Measurements from ENCODE around the gene ZNF365.
"Not testable (repeated sequence)": the region's sequence is repeated elsewhere in the genome, so short reads cannot be mapped to it uniquely, and the experiment has no call there.

ZNF365 gene, protein sequence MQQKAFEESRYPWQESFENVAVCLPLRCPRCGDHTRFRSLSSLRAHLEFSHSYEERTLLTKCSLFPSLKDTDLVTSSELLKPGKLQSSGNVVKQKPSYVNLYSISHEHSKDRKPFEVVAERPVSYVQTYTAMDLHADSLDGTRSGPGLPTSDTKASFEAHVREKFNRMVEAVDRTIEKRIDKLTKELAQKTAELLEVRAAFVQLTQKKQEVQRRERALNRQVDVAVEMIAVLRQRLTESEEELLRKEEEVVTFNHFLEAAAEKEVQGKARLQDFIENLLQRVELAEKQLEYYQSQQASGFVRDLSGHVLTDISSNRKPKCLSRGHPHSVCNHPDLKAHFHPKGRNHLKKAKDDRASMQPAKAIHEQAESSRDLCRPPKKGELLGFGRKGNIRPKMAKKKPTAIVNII

DNA sequence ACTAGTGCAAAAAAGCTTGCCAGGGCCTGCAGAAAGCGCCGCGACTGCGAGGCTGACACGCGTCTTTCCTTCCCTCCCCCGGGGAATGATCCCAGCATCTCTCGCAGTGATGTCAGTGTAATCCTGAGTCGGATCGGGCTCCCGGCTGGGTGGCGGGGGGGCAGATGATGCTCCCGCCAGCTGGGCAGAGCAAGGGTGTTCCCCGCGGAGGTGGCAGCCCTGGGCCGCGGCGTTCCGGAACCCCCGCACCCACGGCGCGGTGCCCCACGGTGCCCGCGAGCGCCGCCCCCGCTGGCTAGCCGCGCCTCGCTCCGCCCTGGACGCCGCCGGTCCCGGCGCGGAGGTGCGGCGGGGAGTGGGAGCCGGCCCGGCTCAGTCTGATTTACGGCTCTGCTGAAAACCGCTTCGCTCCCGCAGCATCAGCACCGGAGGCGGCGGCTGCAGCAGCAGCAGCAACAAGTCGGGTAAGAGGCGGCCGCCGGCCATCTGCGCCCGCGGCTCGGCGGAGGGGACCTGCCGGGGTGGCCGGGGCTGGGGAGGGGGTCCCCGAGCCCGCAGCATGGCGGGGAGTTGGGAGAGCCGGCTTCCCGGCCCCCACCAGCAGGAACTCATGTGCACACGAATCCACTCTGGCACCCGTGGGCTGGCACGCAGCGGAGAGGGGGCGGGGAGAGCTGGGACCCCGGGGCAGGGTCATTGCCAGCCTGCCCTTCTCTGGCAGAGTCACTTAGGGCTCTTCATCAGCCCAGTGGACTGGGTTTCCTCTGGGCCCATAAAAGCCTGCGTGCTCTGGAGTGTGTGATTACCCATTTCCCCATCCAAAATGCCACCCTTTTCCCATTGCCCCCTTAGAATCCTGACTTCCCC lies at the start of gene ZNF365:
TSS of gene ZNF365 (plus strand) at position 375 of the 867 bp plus-strand sequence. CDS start 1,825 bp downstream, outside the sequence.
- no peak for DNase-seq

DNA sequence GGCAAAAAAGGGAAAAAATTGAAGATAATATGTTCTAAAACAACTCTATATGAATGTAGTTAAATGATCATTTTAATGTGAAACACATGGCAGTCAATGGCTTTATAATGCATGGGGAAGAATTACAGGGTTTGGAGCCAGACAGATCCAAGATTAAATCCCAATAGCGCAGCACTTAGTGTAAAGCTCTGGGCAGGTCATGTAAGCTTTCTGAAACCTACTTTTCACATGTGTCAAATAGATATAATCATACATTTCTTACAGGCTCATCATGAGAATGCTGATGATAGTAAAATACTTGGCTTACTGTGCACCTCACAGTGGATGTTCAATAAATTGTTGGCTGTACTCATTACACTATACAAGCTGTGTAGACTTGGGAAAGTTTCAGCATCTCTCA lies 48.0 kb upstream of the ZNF365 start:
- DNase-seq: no peak

DNA sequence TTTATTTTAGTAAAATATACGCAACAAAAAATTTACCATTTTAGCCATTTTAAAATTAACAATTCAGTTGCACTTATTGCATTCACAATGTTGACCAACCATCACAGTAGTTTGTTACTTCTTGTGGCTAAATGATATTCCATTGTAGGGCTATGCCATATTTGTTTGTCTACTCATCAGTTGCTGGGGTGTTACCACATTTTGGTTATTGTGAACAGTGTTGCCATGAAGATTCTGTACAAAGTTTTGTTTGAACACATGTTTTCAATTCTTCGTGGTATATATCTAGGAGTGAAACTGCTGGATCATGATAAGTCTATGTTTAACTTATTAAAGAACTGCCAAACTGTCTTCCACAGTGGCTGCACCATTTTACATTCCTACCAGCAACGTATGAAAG lies 46.3 kb upstream of the ZNF365 start:
- no peak for DNase-seq

DNA sequence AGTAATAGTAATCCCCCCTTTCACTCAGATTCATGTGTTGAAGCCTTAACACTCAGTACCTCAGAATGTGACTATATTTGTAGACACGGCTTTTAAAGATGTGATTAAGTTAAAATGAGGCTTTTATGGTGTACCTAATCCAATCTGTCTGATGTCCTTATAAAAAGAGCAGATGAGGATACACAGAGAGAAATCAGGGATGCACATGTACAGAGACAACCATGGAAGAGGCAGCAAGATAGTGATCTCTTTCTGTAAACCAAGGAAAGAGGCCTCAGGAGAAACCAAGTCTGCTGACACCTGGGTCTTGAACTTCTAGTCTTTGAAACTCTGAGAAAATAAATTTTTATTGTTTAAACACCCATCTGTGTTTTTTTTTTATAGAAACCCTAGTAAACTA lies 44.0 kb upstream of the ZNF365 start:
- DNase-seq: no peak

DNA sequence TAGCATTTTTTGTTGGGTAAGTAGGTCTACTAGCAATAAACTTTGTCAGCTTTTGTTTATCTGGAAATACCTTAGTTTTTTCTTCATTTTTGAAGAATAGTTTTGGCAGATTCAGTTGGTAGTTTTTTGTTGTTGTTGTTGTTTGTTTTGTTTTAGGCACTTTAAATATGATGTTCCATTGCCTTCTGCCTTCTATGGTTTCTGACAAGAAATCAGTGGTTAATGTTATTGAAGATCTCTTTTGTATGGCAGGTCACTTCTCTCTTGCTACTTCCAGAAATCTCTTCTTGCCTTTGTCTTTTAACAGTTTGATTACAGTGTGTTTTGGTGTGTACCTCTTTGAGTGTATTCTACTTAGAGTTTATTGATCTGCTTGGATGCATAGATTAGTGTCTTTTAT lies 41.8 kb upstream of the ZNF365 start:
- DNase-seq: no peak

DNA sequence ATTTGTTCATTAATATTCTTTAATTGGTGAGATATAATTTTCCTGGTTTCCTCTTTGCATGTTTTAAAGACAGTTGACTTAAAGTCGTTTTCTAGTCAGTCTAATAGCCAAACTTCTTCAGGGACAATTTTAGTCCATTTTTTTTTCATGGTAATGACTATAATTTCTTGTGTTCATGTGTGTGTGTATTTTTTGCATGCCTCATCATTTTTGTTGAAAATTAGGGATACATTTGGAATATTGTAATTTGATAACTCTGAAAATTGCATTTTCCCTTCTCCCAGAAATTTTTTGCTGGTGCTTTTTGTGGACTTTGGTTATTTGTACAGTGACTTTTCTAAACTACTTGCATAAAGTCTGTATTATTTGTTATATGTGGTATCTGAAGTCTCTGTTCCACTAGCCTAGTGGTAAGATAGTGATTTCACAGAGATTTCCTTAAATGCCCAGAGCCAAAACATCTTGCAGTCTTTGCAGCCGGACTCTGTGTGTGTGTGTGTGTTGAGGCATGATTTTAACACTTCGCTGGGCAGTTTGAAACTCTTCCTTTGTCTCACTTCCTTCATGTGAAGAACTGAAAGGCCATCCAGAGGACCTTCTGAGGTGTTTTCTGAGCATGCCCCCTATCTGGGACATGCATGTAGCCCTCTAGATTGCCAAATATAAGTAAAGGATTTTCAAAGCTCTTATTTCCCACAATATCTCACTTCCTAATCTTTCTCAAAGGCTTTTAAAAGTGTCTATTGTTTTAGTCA lies 40.9 kb upstream of the ZNF365 start:
- DNase-seq: no peak

DNA sequence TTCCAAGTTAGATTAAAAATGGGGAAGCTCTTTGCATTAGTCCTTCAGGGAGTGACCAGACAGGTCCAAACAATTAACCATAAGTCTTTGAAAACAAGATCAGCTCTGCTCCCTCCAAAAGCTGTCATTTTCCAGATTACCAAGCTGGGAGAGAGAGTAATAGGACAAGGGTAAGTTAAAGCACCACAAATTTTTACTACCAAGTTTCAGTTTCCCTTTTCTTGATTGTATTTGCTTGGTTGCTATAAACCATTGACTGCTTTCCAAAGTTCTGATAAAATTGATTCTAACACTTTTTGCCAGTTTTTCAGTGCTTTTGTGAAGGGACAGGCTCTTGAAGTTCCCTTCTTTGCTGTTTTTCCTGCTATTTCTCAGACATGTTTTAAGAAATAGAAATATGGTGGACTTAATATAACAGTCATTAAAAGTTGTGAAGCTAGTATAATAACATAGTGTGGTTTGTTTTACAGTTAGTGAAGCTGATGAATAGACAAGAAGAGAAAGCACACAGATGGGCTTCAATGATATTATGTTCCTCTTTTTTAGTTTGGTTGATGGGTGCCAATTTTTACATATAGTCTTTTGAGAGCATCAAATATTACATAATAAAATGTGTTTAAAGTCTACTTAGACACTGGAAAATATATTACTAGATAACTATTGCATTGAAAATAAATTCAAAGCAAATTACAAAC lies 40.0 kb upstream of the ZNF365 start:
- DNase-seq: no peak

DNA sequence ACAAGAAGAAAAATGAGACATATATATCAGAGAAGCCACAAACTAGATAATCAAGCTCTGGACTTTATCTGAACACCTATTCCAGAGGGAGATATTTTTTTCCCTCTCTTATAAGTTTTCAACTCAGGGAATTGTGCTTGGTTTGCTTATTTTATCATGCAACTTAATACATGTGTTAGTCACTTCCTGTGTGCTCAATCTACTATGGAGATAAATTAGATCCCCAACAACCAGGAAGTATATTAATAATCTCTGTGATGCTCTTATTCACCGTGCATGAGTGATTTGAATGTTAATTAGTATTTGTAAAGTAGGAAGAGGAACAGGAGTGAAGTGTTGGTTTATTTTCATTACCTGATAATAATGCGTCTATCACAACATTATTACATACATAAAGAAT lies 38.8 kb upstream of the ZNF365 start:
- no peak for DNase-seq

DNA sequence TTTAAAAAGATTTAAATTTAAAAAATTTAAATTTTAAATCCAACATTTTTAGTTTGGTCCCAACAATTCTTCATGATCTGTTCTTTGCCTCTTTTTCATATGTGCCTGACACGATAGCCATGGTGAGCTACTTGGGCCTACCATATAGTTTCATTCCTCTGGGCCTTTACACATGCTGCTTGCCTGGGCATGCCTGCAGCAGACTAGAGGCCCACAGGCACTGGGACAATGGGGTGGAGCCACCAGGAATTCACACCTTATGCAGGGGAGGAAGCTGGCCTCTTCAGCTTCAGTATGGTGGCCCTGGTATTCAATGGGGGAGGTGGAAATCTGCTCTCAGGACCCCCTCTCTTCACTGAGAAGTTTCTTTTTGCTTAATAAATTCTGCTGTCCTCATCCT lies 37.8 kb upstream of the ZNF365 start:
- DNase-seq: no peak

DNA sequence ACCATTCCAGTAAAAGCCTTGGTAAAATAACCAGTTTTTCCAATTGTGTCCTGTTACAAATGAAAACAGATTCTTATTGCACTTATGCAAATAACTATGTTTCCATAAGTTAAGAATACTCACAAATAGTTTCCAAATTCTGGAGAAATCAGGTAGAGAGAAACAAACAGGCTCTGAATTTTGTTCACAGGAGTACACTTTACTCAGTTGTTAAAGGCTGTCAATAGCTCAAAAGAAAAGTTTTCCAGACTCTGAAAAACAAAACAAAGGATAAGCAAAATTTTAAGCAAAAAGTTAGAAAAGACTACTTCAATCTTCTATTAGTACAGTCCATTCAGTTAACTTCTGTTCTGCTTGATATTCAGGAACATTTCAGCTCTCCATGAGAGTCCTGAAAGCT lies 32.8 kb upstream of the ZNF365 start:
- no peak for DNase-seq

DNA sequence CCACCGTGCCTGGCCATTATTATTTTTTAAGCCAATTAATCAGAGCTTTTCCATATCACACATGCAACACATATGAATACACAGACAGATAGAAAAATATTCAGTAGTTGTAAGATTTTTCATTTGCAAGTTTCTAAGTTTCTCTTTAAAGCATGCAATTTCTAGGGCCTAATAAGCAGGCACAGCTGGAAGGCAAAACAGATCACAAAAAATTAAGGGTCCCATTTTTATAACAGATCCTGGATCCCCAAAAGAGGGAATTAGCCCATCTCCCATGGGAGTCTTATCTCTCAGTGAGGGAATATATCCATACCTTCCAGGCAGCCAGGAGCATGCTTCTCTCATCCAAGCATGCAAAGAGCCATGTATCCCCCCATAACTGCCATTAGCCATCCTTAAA lies 31.2 kb upstream of the ZNF365 start:
- no peak for DNase-seq

DNA sequence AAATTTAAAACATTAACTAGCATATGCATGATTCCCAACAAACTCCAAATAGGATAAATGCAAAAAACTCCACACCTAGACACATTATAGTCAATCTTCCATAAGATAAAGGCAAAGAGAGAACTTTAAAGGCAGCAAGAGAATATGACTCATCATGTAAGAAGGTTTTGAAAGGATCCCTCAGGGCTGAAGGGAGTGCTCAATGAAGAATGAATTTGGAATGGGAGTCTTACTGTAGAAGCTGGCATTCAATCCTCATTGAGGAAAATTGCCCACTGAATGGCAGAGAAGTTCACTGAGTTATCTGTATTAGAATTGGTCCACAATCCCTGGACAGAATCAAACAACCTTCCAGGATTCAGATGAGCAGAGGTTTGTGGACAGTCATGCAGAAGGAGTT lies 26.1 kb upstream of the ZNF365 start:
- no peak for DNase-seq

DNA sequence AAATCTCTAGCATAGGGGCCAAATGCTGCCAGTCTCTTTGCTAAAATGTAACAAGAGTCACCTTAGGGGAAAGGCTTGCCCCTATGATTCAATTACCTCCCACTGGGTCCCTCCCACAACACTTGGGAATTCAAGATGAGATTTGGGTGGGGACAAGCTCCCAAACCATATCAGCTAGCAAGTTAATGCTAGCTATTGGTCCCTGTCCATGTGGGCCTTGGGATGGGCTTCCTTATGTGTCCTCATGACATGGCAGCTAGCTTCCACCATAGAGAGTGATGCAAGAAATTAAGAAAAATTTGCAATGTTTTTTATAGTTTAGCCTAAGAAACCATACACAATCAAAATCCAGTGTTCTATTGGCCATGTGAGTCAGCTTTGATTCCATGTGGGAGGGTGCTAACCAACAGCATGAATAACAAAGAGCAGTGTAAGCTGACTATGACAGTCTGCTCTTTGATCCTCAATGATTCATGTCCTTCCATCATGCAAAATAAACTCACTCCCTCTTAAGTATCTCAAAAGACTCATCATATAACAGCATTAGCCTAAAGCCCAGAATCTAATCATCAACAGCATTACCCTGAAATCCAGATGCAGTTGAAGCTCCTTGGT lies 21.7 kb upstream of the ZNF365 start:
- DNase-seq: no peak

DNA sequence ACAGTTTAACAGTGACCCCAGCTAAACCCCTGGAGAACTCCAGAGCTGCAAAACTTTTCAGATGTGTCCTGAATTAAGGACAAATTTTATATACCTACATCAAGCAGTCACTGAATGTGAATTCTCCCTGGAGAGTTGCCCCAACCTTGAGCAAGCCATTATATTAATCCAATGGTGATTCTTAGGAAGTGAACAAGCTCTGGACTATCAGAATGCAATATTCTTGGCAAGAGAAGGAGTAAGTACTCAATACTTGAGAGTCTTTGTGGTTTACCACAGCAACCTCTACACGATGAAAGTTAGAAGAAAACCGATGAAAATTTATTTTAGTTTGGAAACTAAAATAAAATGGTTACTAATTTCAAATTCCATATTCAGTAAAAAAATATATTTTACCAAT lies 19.3 kb upstream of the ZNF365 start:
- DNase-seq: no peak

DNA sequence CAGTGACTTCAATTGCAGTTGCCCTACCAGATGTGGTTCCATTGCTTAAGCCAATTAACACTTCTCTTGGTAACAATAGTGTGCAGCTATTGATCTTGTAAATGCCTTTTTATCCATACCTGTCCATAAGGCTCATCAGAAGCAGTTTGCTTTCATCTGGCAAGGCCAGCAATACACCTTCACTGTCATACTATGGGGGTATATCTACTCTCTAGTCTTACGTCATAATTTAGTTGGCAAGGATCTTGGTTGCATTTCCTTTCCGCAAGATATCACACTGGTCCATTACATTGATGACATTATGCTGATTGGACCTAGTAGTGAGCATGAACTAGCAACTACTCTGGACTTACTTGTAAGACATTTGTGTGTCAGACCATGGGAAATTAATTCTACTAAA lies 17.7 kb upstream of the ZNF365 start:
- DNase-seq: no peak

DNA sequence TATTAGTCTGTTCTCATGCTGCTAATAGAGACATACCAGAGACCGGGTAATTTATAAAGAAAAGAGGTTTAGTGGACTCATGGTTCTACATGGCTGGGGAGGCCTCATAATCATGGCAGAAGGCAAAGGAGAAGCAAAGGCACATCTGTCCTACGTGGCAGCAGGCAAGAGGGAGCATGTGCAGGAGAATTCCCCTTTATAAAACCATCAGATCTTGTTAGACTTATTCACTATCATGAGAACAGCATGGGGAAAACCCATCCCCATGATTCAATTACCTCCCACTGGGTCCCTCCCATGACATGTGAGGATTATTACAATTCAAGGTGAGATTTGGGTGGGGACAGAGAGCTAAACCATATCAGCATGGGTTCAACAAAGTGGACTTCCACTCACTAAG lies 16.0 kb upstream of the ZNF365 start:
- DNase-seq: not testable (repeated sequence)

DNA sequence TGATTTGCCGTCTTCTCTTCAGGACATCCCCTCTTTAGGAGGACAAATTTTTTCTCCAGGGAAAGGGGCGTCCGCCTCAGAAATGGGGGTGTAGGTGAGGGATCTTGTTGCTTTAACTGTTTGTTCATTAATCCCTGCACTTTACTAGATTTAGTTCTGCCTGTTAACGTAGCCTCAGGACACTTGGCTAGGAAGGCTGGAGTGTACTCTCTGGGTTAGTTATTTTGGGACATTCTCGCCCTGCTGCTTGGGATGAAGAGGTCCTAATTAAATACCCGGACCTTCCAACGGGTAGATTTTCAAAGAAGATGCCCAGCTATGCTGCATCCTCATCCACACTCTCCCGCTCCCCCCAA lies 552 bp upstream of the ZNF365 start:
- DNase-seq: no peak

DNA sequence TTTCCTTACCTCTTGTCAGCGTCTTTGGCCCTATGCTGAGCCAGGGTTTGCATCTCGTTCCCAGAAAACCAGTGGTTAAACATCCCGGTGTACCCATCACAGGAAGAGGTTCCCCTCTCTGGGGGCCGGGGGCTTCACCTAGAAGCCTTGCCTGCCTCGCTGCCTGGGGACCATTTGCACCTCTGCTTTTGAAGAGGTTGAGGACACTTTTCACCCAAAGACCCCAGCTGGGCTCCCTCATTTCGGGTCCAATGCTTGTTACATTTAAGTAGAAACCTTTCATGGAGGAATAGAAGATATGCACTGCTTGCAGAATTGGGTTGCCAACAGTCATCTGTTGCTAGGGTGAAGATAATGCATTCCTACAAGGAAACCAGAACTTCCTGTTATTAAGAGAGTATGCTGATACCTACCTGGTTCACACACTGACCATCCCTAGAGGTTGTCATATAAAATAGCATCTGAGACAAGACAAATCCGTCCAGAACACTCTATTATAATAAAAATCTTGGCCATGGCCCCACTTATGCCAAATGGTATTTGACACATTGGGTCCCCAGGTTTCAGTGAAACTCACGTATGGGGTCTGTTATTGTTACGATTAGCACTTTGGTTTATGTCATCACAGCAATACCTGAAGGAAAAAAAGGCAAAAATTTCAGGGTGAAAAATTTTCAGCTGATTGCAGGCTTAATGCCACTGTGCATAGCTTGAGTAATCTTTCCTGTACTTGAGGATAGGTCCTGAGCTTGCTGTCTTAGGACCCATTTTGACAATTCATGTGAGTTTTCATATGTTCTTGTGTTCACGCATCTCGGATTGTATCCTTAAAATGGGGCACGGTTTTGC lies 917 bp downstream of the ZNF365 start:
- DNase-seq: no peak

DNA sequence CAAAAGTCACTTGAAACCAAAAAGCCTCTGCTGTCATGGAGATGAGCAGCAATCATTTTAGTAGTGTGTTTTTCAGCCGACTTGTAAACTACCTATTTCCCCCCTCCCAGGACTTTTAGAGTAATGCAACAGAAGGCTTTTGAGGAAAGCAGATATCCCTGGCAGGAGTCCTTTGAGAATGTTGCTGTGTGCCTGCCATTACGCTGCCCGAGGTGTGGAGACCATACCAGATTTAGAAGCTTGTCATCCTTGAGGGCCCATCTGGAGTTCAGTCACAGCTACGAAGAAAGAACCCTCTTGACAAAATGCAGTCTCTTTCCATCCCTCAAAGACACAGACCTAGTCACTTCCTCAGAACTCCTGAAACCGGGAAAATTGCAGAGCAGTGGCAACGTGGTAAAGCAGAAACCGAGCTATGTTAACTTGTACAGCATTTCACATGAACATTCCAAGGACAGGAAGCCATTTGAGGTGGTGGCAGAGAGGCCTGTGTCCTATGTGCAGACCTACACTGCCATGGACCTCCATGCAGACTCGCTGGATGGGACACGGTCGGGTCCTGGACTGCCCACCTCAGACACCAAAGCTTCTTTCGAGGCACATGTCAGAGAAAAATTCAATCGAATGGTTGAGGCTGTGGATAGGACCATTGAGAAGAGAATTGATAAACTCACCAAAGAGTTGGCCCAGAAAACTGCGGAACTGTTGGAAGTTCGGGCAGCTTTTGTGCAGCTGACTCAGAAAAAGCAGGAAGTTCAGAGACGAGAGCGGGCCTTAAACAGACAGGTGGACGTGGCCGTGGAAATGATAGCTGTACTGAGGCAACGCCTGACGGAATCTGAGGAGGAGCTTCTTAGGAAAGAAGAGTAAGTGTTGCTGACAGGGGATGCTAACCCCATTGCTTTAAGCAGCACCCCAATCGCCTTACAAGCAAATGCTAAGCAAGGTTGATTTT lies 2.2 kb downstream of the ZNF365 start:
- no peak for DNase-seq

DNA sequence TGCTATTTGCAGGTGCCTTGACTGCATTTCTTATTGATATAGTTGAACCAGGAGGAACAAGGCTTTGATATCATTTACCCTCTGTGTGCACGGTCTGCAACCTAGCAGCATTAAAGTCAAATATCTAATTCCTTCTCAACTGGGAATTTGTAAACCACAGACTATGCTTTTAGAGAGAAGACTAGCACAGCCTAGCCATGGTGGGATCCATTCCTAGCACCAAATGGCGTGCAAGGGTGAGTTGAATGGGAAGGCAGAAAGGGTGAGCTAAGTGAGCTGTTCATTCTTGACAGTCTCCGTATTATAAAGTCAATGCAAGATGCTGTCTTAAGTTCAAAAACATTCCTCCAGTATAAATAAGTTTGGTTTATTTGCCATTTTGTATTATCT lies 2.9 kb downstream of the ZNF365 start:
- DNase-seq: no peak

All from NCI-H1436 treated with DMSO at 0.1 percent for 48 hours (cell line).